Pancreas (tissue), 10 donors: ENCODE measurements around the gene C22orf39. TPM values are rescaled to one million over a fixed set of nuclear protein-coding genes. Genes with fewer than 3 reads are reported as not detected.

Experiments used
- ATAC-seq, 4 donors: fragments of 200-7000 bp; cut with Tn5 transposase; one replicate each; pipeline versions ENCODE4 v1.8.0 to v1.9.1; 2020; ENCODE audit warnings: mild to moderate bottlenecking in 4 of 4, moderate library complexity in 4 of 4
- DNase-seq, 6 donors: peaks; one replicate each; pipeline ENCODE4 v3.0.0-alpha.2; 2020
- FAIRE-seq: peaks from 2 replicates; lab custom pipeline; 2012; peaks lifted over from hg19 to GRCh38; lab: Jason Lieb, UNC
- H3K27ac ChIP-seq, 4 donors: fragments of 200-600 bp; sonication (generic); 1 replicate in 3 of 4; 2 replicates in 1 of 4; pipeline versions ENCODE4 v1.5.0 to v1.8.0; 2020
- H3K27me3 ChIP-seq, 4 donors: fragments of 200-600 bp; one replicate each; pipeline ENCODE4 v1.8.0; 2021
- H3K36me3 ChIP-seq, 3 donors: fragments of 200-600 bp; sonication (generic) in 1 of 3; one replicate each; pipeline versions ENCODE4 v1.5.0 to v1.8.0; 2020 to 2021
- H3K4me1 ChIP-seq, 3 donors: fragments of 200-600 bp; one replicate each; pipeline ENCODE4 v1.8.0; 2021
- H3K4me3 ChIP-seq, 4 donors: fragments of 200-600 bp; sonication (generic) in 2 of 4; one replicate each; pipeline versions ENCODE4 v1.5.0 to v1.8.0; 2020 to 2021
- H3K9me3 ChIP-seq, 4 donors: fragments of 200-600 bp; one replicate each; pipeline ENCODE4 v1.8.0; 2021
- WGBS, 2 donors: extraction: QIAGEN DNeasy Blood & Tissue Kit; methylation state at CpG; one replicate each; pipeline ENCODE4 v1.1.7; 2013; 5-methylcytosine and 5-hydroxymethylcytosine counted together
- intact Hi-C, 3 donors: fragments of 100-400 bp; cut with DNase I; formaldehyde crosslinking; loops; one replicate each; pipeline versions ENCODE4 v1.11.1 to v1.14.2; 2022
- polyA plus RNA-seq, 2 donors: library from polyadenylated mRNA; stranded (reverse); fragments of 200-250 nt; gene quantifications; one replicate each; pipeline ENCODE4 v1.2.3, GENCODE V29; 2013
- total RNA-seq, 6 donors: library from RNA; stranded (reverse); fragmentation: NEBNext Ultra II Directional in 4 of 6; extraction: Animal tissue kit (Norgen Biotek cat#: 25700) in 4 of 6; gene quantifications; one replicate each; pipeline versions ENCODE4 v1.2.1 to v1.2.4, GENCODE V29; 2021 to 2023
- TF ChIP-seq, protein P1 (sequence below), 4 donors: fragments of 200-600 bp; sonication (generic) in 3 of 4; IDR thresholded peaks; one replicate each; pipeline versions ENCODE4 v1.5.0 to v1.8.0; 2021; ENCODE audit warnings: antibody characterized with exemption in 4 of 4
- donor health status: healthy with polysubstance abuse.
- donor health status: DM: no; HTN: no; CAD: no; lungs with moderate emphysema.
- donor health status: DM: no; HTN: no; CAD: no.
- donor health status: control.
- donor health status: control.
- donor health status: Bipolar disorder and iron deficiency.
- donor health status: DM: yes; HTN: yes; CAD: no.
- donor health status: DM: no; HTN: no; CAD: no.
- donor health status: DM: no; HTN: no; CAD: no.
- donor health status: DM: yes; HTN: yes; CAD: no.

The C22orf39 gene
- total and polyA plus RNA-seq, 8 donors, result 13.3 to 23.1 (median 19.5) TPM

DNA sequence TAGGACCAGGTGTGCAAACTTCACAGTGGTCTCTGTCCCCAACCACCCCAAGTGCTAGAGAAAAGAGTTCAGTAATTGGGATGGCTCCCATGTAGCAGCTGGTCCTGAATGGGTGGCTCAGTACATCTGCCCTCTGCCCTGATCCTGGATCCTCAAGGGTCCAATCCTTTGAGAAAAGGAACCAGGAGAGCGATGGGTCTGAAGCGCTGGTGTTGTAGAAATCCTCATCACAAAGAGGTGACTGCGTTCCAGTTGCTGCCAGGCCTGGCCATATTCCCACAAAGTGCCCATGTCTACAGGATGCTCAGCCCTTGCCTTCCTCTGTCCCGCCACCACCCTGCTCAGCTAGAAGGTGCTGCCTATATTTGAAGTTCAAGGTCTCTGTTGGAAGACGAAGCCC lies 6.2 kb upstream of the C22orf39 start:
- FAIRE-seq, result no peak
- no peak overlapping the region for H3K4me3 ChIP-seq
- intact Hi-C loops, result no loop called here
- TF ChIP-seq, protein P1, sequence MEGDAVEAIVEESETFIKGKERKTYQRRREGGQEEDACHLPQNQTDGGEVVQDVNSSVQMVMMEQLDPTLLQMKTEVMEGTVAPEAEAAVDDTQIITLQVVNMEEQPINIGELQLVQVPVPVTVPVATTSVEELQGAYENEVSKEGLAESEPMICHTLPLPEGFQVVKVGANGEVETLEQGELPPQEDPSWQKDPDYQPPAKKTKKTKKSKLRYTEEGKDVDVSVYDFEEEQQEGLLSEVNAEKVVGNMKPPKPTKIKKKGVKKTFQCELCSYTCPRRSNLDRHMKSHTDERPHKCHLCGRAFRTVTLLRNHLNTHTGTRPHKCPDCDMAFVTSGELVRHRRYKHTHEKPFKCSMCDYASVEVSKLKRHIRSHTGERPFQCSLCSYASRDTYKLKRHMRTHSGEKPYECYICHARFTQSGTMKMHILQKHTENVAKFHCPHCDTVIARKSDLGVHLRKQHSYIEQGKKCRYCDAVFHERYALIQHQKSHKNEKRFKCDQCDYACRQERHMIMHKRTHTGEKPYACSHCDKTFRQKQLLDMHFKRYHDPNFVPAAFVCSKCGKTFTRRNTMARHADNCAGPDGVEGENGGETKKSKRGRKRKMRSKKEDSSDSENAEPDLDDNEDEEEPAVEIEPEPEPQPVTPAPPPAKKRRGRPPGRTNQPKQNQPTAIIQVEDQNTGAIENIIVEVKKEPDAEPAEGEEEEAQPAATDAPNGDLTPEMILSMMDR (IDR thresholded peaks at IDR 0.05), result no peak
- H3K9me3 ChIP-seq, result no peaks in the 10 kb centered on the region
- H3K27ac ChIP-seq, result no peak overlapping the region
- peaks cover 0 to 51% (median 28%) of the 10 kb centered on the region in 3 donors for H3K36me3 ChIP-seq
- DNase-seq, result no peak
- no peaks in the 10 kb centered on the region for H3K27me3 ChIP-seq
- whole genome bisulfite sequencing, 2 donors, result 92 to 96% methylated on average over 5 of the region's 5 CpGs
- no peak for ATAC-seq
- peaks cover 0 to under 1% (median 0%) of the 10 kb centered on the region in 3 donors for H3K4me1 ChIP-seq

DNA sequence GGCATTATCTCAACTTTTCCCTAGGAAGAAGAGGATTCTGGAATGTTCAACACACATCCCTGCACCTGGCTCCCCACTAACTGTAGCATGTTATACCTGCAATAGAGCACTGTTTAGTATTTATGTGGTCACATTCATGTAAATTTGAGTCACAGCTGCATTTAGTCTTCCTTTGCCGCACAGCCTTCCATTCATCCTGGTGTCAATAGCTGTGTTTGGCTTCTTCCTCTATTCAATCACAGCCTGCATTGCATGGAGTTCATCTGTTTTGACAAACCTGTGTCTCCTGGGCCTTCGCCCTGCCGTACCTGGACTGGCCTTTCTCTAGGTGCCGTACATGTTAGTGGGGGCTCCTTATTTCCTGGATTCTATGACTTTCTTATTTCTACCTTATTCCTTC lies 4.1 kb upstream of the C22orf39 start:
- WGBS, 2 donors, result 95 to 96% methylated on average over 4 of the region's 4 CpGs
- no peak for ATAC-seq
- peaks cover 0 to 2% (median 0%) of the 10 kb centered on the region in 3 donors for H3K4me1 ChIP-seq
- H3K9me3 ChIP-seq, result no peaks in the 10 kb centered on the region
- TF ChIP-seq, protein P1 (IDR thresholded peaks at IDR 0.05), result no peak
- no peak overlapping the region for H3K4me3 ChIP-seq
- no peaks in the 10 kb centered on the region for H3K27me3 ChIP-seq
- FAIRE-seq, result no peak
- H3K27ac ChIP-seq, result no peak overlapping the region
- H3K36me3 ChIP-seq, result peaks cover 0 to 37% (median 22%) of the 10 kb centered on the region in 3 donors
- intact Hi-C loops, result no loop called here
- DNase-seq, result no peak

GRCh38 chr22:19450363-19451175 lies 3.1 kb upstream of the C22orf39 start:
- H3K36me3 ChIP-seq, result peaks cover 0 to 27% (median 13%) of the 10 kb centered on the region in 3 donors
- no peak overlapping the region for H3K4me3 ChIP-seq
- no peak for ATAC-seq
- peaks cover 3 to 12% (median 9%) of the 10 kb centered on the region in 3 donors for H3K4me1 ChIP-seq
- H3K27me3 ChIP-seq, result no peaks in the 10 kb centered on the region
- TF ChIP-seq, protein P1 (IDR thresholded peaks at IDR 0.05), result no peak
- intact Hi-C loops, result no loop called here
- no peaks in the 10 kb centered on the region for H3K9me3 ChIP-seq
- no peak for DNase-seq
- no peak overlapping the region for H3K27ac ChIP-seq
- no peak for FAIRE-seq
- WGBS, 2 donors, result 86 to 89% methylated on average over 8 of the region's 8 CpGs

GRCh38 chr22:19449422-19449767 lies 1.9 kb upstream of the C22orf39 start:
- peaks cover 8 to 19% (median 17%) of the 10 kb centered on the region in 3 donors for H3K4me1 ChIP-seq
- DNase-seq (no peak), FAIRE-seq (no peak), ATAC-seq (no peak)
- H3K27me3 ChIP-seq, result no peaks in the 10 kb centered on the region
- H3K9me3 ChIP-seq, result no peaks in the 10 kb centered on the region
- peaks cover 0 to 16% (median 7%) of the 10 kb centered on the region in 3 donors for H3K36me3 ChIP-seq
- WGBS, 2 donors, result 74 to 81% methylated on average over 2 of the region's 2 CpGs
- no peak overlapping the region for H3K4me3 ChIP-seq
- intact Hi-C loops, result no loop called here
- no peak overlapping the region for H3K27ac ChIP-seq
- TF ChIP-seq, protein P1 (IDR thresholded peaks at IDR 0.05), result no peak
